GM12872 (cell line): ENCODE results near the gene MRPS18B.

Experiments used
- TF ChIP-seq, protein P1 (sequence below): IDR thresholded peaks from 3 replicates; pipeline ENCODE4 v1.5.1; 2011; ENCODE audit warnings: low read depth, mild to moderate bottlenecking, low read length, moderate library complexity; ENCODE audit not compliant: insufficient read depth

The MRPS18B gene

DNA sequence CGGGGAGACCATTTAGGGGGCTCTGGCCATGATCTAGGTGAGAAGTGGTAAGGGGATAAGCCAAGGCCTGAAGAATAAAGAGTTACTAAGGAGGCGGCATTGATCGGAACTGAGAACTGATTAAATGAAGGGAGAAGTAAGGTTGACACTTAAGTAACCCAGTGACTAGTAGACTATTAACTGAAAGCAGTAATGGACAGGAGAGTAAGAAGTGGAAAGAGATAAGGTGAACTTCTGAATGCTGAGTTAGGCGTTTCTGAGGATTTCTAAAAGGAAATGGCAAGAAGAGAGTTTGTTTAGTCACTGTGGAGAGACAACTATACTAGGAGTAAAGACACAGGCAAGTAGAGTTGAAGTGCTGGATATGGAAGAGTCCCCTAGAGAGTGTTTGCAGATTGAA lies 44.5 kb upstream of the MRPS18B start:
- TF ChIP-seq, protein P1, sequence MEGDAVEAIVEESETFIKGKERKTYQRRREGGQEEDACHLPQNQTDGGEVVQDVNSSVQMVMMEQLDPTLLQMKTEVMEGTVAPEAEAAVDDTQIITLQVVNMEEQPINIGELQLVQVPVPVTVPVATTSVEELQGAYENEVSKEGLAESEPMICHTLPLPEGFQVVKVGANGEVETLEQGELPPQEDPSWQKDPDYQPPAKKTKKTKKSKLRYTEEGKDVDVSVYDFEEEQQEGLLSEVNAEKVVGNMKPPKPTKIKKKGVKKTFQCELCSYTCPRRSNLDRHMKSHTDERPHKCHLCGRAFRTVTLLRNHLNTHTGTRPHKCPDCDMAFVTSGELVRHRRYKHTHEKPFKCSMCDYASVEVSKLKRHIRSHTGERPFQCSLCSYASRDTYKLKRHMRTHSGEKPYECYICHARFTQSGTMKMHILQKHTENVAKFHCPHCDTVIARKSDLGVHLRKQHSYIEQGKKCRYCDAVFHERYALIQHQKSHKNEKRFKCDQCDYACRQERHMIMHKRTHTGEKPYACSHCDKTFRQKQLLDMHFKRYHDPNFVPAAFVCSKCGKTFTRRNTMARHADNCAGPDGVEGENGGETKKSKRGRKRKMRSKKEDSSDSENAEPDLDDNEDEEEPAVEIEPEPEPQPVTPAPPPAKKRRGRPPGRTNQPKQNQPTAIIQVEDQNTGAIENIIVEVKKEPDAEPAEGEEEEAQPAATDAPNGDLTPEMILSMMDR = no peak

DNA sequence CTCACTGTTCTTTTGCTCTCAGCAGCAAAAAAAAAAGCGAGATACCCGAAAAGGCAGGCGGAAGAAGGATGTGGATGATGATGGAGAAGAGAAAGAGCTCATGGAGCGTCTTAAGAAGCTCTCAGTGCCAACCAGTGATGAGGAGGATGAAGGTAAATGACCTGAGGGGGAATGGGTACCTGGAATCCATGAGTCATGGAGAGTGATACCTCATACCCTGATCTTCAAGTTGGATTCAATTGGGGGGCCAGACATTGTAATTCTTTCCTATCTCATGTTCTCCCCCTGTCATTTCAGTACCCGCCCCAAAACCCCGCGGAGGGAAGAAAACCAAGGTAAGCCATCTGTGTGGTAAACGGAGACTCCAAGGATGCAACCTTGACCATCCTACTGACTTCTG lies 39.6 kb upstream of the MRPS18B start:
- TF ChIP-seq, protein P1 = no peak

DNA sequence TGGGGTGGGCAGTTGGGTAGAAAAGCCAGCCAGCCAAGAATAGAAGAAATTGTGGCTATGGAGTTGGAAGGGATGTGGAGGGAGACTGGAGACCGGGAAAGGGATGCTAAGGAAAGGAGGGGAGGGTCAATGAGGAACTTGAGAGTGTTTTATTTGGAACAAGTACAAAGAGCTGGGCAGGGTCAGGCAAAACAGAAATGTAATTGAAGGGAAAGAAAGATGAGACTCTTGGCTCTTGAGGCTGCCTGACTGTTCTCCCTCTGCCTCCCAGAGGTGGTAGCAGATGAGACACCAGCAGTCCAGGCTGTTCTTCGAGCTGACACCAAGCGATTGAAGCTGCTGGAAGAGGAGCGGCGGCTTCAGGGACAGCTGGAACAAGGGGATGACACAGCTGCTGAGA lies 33.7 kb upstream of the MRPS18B start:
- TF ChIP-seq, protein P1 = no peak

DNA sequence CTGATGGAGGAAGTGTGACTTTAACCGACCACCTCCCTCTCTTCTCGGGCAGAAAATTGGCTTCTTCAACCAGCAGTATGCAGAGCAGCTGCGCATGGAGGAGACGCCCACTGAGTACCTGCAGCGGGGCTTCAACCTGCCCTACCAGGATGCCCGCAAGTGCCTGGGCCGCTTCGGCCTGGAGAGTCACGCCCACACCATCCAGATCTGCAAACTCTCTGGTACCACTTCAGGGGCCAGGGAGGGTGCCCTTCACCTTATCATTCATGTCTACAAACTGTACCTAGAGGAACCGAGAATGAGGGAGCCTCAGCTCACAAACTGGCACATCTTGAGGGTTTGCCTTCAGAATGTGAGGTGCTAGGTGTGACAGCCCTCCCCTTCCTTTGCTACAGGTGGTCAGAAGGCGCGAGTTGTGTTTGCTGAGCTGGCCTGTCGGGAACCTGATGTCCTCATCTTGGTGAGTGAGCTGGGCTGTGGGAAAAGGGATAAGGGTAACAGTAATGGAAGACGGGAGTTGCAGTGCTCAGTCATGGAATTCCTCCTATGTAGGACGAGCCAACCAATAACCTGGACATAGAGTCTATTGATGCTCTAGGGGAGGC lies 27.8 kb upstream of the MRPS18B start:
- TF ChIP-seq, protein P1 = no peak

DNA sequence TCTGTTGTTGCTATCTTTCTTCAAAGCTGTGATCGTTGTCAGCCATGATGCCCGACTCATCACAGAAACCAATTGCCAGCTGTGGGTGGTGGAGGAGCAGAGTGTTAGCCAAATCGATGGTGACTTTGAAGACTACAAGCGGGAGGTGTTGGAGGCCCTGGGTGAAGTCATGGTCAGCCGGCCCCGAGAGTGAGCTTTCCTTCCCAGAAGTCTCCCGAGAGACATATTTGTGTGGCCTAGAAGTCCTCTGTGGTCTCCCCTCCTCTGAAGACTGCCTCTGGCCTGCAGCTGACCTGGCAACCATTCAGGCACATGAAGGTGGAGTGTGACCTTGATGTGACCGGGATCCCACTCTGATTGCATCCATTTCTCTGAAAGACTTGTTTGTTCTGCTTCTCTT lies 27.1 kb upstream of the MRPS18B start:
- TF ChIP-seq, protein P1 = no peak

DNA sequence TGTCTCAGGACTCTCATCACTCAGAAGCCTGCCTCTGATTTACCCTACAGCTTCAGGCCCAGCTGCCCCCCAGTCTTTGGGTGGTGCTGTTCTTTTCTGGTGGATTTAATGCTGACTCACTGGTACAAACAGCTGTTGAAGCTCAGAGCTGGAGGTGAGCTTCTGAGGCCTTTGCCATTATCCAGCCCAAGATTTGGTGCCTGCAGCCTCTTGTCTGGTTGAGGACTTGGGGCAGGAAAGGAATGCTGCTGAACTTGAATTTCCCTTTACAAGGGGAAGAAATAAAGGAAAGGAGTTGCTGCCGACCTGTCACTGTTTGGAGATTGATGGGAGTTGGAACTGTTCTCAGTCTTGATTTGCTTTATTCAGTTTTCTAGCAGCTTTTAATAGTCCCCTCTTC lies 26.6 kb upstream of the MRPS18B start:
- TF ChIP-seq, protein P1 = no peak

DNA sequence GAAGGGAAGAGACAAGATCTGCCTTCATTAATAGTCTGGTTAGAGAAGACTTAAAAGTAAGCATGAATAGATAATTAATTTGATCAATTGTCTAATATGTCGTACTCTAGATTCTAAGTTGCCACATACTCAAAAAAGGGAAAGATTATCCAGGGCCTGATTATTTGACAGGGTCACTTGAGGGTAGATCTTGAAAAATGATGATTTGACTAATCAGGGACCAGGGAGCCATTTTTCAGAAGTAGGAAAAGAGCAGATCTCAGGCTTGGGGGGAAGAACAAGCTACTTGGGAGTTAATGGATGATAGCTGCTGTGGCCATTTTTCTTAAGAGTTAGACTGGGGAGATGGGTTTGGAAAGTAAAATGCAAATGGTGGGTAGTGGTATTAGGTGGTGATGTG lies 25.4 kb upstream of the MRPS18B start:
- TF ChIP-seq, protein P1 = no peak
